HG03159 (cell line): ENCODE results near the gene PLEKHA3.
"Not testable (repeated sequence)": the region's sequence is repeated elsewhere in the genome, so short reads cannot be mapped to it uniquely, and the experiment has no call there.

ENCODE experiments used
- ATAC-seq: cut with Tn5 transposase; IDR thresholded peaks from one replicate; pipeline ENCODE4 v1.9.1; 2021; ENCODE audit warnings: mild to moderate bottlenecking, moderate library complexity; ENCODE audit not compliant: unreplicated experiment

Gene PLEKHA3

DNA sequence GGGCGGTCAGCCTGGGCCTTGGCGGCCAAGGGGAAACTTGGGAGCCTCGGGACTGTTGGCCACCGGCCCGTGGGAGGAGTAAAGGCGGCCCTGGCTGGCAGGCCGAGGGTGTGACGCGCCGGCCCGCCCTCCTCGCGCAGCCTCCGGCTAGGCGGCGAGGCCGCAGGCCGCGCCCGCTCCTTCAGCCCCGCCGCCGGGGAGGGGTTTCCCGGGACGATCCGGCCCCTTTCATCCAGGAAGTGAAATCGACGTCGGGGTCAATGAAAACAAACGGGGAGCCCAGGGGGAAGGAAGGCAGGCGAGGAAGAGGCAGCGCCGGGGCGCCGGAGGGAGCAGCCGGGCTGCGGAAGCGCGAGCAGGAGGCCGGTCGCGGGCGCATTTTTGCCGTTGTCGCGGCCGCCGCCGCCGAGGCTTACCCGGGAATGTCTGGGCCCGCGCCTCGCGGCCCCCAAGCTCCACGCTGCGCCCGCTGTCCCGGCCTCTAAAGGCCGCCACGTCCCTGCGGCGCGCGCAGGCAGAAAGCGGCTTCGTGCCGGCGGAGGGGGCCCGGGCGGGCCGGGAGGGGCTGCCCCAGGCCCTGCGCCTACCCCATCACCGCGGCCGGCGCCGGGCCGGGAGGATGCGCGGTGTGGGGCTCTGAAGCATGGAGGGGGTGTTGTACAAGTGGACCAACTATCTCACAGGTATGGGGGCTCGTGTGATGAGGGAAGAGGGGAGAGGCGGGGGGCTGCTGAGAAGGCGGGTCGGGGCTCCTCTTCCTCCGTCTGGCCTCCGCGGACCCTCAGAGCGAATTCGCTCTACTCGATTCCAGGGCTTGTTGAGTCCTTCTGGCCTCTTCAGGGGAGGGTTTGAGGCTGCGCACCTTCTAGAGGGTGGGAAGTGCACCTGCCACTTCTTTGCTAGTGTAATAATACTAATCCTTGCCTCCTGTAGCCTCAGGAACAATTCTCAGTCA is at the start of gene PLEKHA3:
TSS of gene PLEKHA3 (plus strand) at position 231 of the 955 bp plus-strand sequence. CDS start at position 644, 413 bp downstream.
- peak; percentile 56 for ATAC-seq

DNA sequence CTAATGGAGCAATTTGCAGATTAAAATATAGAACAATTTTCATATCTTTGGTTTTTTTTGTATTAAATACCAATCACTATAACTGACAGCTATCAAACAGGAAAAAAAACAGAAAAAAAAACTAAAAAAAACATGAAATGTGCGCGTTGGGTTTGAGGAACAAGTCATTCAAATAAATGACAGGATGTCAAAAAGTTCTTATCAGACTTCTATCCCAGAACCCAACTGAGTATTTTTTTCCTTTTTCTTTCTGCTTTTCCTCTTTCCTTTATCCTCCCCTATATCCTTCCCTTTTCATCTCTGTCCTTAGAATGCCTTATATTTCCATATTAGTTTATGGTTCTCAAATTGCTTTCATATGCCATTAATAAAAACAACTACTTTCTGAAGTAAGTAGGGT is 43.6 kb upstream of the PLEKHA3 start:
- ATAC-seq = no peak

GRCh38 chr2:178441426-178441825 is 38.8 kb upstream of the PLEKHA3 start:
- ATAC-seq = no peak

DNA sequence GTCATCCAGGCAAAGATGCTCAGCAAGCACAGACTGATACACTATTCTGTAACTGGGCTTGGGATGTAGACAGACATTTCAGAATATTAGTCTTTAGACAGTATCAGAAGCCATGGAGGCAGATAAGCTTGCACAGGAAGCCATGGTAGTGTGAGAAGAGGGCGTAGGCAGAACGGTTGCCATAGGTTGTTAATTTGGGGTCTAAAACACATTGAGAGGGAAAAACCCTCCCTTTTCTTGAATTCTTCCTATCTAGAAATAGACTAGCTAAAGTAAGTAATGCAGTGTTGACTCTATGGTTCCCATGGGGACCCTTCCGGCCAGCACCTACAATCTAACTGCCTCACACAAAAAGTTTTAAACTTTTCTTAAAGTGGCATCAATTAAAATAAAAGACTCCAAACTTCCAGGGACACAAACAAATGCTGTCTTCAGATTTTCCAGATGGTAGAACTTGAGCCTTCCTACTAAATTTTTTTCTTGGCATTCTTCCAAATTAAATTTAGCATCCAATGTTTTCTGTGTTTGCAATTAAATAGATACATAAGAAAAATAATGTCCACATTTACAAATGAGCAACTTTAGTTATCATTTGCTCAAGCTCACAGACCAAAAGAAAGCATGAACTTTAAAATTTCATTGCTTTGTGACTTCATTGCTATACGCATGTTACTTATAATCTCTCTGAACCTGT is 31.1 kb upstream of the PLEKHA3 start:
- ATAC-seq = no peak

GRCh38 chr2:178449700-178450523 is 30.3 kb upstream of the PLEKHA3 start:
- ATAC-seq = peak; percentile 7

GRCh38 chr2:178450524-178450773 is 29.8 kb upstream of the PLEKHA3 start:
- peak; percentile 59 for ATAC-seq

DNA sequence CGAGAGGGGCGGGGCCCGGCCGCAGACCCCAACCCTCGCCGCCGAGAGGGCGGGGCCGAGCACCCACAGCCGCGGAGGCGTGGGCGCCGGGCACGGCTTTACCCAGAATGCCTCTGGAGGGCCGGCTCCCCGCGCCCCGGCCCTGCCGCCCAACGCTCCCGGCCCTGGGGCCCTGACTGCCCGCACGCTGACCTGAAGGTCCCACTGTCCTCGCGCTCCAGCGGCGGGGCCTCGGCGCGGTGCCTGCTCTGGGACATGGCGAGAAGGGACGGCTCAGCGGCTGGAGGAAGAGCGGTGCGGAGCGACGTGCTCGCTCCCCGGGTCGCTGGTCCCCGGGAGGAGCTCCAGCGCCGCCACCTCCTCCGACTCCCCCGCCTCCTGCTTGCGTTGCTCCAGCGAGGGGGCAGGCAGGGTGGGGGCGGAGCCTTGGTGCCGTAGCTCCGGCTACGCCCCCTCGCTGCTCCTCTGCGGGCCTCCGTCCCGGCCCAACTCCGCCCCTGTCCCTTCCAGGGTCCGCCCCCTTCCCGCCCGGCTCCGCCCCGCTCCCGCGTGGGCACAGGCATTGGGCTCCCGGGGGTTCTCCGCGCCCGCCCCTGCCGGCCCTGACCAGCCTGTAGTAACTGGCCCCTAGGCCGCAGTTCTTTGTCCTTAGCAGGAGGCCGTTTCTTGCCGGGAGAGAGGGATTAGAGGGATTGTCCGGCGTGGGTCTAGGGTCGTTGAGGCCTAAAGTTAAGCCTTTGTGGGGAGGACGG is 29.3 kb upstream of the PLEKHA3 start, which contains the start of the genes PJVK and PRKRA:
TSS of gene PJVK (plus strand) at position 605 of the 752 bp plus-strand sequence. CDS start 2,032 bp downstream, outside the sequence.
TSS of gene PRKRA (minus strand) at position 402 of the 752 bp plus-strand sequence. CDS start at position 257, 145 bp downstream.
- ATAC-seq = peak; percentile 83

DNA sequence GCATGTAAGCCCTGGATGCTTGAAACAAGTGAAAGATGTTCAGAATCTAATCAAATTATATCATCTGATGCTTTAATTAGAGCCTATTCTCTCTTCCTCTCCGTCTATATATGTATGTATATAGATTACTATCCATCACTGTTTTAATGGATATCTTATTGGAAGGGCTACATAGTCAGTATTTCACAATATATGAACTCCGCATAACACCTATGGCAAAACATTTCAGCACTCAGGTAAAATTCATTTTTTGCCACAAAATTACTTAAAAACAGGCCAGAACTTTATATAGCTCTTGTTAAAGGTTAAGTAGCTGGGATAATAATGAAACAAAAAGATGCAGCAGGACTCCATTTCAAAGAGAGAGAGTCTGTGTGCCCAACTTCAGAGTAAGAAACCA is 27.9 kb upstream of the PLEKHA3 start:
- no peak for ATAC-seq

DNA sequence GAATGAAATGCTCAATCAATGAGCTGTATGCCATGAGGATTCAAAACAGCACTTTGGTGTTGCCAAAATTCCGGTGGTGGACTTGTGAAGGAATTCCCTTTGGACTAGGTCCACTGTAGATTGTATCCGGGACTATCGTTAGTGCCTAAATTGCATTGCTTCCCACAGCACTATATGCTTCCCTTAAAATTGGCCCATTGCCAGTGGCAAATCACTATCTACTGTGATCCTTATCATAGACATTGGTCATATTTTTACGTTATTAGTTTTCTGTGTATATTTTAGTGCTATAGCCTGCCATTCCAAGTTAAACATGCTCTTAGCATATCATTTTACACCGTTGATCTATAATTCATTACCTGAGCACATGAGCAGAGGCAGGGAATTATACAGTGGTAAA is 27.4 kb upstream of the PLEKHA3 start:
- no peak for ATAC-seq

DNA sequence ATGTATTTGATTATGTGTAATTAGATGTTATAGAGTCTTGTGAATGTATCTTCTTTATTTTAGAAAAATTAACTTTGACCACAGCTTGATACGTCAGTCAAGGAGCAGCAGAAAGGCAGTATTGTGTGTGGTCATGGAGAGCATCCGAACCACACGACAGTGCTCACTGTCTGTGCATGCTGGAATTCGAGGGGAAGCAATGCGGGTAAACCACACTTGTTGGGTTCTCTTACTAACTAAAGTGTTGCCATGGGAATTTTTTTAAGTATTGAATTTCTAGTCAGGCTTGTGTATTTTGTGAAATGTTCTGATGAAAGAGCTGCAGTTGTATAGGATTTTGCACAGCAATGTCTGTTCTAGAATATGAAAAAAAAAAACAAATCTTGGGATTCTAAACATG is 24.3 kb upstream of the PLEKHA3 start:
- ATAC-seq = no peak

DNA sequence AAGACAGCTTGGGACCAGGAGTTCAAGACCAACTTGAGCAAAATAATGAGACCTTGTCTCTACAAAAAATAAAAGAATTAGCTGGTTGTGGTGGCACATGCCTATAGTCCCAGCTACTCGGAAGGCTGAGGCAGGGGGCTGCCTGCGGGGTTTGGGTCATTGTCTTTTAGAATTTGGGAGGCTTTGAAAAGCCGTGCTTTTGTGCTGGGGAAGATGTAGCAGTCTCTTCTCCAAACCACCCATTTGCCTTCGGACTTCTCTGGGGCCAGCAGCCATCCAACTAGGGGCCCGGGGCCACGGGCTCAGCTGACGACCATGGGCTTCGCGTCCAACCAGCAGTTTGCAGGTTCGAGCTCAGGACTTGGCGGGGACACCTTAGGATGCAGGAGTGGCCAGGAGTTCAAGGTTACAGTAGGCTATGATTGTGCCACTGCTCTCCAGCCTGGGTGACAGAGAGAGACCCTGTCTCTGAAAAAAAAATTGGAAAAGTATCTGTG is 22.8 kb upstream of the PLEKHA3 start:
- no peak for ATAC-seq

- ATAC-seq = no peak
These were observed 10.9 kb upstream of the PLEKHA3 start for GRCh38 chr2:178469219-178469849.

- ATAC-seq = not testable (repeated sequence)
These were observed 8.9 kb upstream of the PLEKHA3 start for GRCh38 chr2:178471313-178471712.

DNA sequence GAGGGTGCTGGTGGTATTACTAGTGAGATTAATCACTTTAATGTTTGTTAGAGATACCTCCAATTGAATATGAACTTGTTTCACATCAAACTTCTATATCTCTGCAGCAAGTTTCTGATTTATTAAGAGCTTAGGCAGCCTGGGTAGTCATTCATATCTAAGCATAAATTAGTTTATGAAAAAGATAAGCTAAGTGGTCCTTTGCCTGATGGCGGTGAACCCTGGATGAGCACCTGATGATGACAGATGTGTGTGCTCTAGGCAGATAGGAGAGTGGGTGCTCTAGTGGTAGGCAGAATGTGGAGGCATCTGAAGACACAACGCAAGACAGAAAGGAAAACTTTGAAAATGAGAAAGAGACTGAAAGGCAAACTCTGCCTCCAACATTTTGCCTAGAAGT is 6.9 kb upstream of the PLEKHA3 start:
- ATAC-seq = no peak

GRCh38 chr2:178473931-178474330 is 6.3 kb upstream of the PLEKHA3 start:
- no peak for ATAC-seq

DNA sequence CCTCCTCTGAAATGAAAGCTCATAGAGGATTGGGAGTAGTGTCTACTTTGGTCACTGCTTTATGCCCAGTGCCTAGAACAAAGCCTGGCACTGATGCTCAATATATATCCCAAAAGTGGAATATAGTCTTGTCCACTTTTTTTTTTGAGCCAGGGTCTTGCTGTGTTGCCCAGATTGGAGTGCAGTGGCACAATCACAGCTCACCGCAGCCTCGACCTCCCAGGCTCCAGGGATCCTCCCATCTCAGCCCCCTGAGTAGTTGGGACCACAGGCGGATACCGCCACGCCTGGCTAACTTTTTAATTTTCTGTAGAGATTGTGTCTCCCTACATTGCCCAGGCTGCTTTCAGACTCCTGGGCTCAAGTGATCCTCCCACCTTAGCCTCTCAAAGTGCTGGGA is 5.7 kb upstream of the PLEKHA3 start:
- ATAC-seq = no peak

- no peak for ATAC-seq
These were observed 3.8 kb upstream of the PLEKHA3 start for GRCh38 chr2:178476477-178476876.

DNA sequence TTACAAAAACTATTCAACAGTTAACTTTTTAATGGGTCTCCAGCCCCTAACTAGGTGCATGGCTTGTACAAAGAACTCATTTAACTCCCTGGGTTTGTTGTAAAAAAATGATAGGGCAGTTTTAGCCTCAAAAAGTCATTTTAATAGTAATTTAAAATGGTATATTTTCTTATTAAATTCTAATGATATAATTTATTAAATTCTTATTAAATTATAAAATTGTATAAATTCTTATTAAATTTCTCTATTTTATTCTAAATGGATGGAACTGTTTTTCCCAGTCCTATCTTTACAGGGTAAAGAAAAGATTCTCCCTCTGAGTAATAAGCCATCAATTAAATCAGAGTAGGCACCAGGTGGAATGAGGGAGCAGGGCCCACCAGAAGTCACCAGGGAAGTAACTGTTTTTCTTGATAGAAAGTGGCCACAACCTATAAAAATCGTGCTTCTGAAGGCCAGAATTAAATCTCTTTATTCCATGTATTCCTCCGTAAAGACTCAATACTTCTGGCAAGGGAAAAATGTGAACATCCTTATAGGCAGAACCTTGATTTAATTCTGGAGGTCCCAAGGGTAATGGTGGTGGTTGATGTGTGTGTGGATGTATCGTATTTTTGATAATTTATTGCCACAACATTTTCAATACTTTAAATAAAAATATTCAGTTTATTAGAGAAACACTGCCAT is 2.7 kb upstream of the PLEKHA3 start:
- ATAC-seq = no peak

DNA sequence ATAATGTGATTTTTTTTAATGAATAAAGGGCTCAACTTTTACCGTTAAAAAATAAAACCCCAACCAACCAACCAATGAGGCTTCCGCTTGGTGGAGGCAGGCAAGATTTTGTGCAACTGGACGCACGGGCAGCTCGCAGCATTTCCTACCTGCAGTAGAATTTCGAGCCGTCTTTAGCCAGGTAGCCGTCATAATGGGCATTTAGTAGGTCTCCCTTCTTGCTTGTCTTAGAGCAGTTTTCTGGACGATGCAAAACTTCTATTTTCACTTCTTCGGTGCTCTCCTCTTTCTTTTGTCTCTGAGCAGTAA is 2.2 kb upstream of the PLEKHA3 start:
- no peak for ATAC-seq
